Stimulated activated CD4-positive, alpha-beta T cell treated with anti-CD3 and anti-CD28 coated beads, Interleukin-4, amount 100 ng/mL, for 1 hour (primary cell): ENCODE measurements around the gene NACAD.

Experiments
- DNase-seq: peaks from one replicate; pipeline ENCODE4 v3.0.0-alpha.2; 2020

The NACAD gene

DNA sequence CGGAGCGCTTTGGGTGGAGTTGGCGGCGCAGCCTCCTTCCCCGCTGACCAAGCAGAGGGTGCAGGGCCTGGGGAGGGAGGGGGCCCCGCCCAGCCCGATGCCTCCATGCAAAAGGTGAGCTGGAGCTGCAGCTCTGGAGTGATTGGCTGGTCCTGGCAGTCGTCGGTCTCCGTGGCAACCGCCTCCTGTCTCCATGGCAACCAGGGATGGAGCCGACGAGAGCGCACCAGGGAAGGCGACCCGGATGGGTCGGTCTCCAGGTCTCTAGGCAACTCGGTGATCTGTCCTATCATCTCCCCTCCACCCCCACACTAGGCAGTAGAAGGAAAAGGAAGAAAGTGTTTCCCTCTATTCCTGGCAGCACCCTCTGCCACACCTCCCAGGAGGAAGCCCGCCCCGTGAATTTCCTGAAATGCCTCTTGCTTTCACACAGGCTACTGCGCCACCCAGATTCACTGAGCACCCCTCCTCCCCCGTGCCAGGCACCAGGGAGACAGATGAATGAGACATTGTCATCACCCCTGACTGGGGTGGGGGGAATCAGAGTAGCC lies 647 bp upstream of the NACAD start:
- peak; percentile 53 for DNase-seq

DNA sequence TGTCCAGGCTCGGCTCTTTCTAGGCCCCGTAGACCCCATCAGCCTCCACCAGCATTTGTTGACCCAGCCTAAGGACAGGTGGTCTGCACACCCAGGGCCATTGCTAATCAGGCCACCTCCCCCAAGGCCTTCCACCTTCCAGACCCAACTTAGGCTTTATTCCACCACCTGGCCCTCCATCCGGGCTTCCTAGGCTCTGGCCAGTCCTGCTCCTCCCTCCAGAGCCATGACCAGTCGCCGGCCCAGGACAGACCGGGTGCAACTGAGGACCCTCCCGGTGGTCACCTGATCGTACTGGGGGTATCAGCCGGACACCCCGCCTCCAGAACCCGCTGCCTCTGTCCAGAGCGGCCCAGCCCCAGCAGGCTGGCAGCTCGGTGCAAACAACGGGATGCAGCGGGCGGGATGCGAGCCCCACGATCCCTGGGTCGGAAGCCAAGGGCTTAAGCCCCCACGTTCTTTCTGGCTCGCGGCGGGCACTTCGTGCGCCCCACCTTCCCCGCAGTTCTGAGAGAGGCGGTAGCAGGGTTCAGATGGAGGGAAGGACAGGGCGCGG lies 545 bp downstream of the NACAD start:
- DNase-seq: no peak

DNA sequence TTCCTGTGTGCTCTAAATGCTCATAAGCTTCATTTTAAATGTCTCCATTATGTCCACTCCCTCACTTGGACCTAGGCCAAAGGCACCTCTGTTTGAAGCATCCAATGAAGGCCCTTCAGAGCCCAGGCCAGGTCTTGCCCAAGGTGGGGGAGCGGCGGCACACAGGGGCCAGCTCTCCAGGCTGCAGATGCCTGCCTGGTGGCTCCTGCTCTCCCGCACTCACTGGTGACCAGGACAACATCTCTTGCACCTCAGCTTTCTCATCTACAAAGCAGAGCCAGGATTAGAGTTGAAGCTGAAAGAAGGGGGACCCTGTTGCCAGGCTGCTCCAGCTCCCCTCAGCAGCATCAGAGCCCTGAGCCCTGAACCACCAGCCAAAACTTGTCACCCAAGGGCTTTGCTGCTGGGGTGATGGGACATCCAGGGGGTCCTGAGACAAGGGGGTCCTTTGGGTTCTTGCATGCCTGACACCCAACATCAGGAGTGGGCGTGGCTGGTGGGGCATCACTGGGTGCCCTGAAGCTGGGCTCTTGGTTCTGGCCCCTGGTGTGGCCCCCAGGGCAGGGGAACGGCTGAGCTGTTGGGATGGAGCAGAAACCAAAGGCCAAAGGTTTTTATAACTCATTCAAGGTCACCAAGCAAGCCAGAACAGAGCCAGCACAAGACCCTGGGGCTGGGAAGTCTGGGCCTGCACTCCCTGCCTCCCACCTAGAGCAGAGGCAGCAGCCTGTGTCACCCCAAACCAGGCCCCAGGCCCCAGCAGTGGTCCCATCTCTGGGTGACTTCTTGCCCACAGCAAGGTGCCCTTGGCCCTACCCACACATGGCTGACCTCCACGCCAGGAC lies 1.2 kb downstream of the NACAD start:
- DNase-seq: no peak

DNA sequence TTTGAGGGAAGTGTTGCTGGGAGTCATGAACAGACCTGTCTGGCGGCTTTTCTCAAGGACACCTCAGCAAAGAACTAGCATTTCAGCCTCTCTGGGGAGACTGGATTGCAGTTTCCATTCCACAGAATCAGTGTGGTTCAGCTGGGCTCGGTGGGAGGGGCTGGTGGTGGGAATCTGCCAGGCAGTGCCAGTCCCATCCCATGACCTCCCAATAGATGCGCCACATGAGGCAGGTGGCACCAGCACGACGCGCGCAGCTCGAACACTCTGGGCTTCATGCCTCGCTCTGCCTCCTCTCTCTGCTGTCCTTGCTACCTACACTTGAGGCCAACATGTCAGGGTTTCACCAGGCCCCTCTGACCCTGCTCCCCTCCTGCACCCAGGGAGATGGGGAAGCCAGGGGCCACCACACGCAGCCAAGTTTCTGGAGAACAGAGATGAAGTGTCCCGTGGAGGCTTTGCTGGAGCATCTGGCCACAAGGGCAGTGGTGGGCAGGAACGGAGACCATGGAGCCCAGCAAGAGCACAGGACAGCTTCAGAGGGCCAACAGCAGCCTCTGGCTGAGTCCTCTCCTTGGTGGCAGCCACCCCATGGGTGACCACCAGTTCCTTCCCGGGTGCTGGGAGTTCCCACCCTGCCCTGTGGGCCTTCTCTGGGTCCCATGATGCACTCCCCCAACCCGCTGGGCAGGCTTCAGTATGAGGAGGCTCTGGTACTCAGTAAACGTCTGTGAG lies 2.3 kb downstream of the NACAD start:
- DNase-seq: no peak

DNA sequence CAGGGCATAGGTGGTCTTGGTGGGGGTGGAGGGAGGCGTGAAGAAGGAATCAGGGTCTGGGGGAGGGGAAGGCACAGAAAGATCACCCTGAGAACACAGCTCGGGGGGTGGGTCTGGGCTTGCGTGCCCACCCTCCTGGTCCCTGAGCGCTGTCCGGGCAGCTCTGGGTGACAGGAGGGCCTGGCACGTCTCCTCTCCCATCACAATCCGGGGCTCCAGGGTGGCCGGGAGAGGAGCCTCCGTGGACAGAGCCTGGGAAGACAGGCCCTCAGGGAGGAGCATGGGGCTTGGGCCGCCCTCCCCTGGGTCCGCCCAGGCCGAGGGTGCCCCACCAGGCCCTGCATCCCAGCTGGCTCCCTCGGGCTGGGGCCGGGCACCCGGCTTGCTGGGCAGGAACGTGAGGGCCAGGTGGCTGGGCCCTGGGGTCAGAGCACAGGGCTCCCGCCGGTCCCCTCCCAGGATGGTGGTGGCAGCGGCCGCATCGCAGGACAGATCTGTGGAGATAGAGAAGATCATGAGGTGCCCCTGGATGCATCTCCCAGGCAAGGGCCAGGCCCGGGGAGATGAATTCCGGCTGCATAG lies 3.1 kb downstream of the NACAD start:
- DNase-seq: no peak

DNA sequence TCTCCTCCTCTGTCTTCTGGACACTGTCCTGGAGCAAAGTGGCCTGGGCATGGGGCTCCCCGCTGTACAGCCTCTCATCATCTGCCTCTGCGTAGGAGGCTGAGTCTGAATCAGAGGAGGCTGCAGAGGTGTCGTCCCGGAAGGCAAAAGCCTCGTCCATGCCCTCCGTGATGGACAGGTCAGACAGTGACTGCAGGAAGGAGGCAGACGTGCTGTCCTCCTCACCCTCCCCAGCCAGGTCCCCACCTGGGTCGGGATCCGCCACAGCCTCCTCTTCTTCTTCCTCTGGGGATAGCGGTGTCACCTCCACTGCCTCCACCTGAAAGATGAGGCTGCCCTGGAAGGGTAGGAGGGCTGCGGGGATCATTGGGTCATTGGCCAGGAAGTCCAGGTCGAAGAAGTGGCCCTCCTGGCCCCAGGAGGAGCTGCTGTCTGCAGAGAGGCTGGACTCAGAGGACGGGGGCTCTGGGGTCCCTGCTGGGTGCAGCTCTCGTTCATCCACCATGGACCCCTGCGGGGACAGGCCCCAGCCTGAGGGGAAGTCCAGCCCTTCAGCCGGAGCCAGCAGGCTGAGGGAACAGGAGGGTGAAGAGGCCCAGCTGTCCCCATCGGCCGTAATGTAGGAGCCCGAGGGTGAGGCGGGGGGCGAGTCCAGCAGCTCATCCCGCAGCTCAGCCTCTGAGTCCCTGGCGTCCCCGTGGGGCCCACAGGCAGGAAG lies 3.7 kb downstream of the NACAD start:
- DNase-seq: no peak

DNA sequence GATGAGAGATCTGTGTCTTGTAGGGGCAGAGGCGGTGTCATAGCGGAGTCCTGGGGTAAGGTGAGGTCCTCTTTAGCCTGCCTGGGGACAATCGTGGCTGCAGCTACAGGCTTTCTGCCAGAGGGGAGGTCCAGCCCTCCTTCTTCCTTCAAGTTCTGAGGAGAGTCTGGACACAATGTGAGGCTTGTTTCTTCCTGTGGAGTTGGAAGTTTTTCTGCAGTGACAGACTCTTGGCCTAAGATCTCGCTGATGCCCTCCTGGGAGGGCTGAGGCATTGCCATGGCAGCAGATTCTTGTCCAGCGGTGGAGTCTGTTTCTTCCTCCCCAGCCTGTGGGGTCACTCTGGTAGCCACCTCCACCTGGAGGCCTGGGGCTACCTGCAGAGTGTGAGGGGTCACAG lies 4.4 kb downstream of the NACAD start:
- no peak for DNase-seq

DNA sequence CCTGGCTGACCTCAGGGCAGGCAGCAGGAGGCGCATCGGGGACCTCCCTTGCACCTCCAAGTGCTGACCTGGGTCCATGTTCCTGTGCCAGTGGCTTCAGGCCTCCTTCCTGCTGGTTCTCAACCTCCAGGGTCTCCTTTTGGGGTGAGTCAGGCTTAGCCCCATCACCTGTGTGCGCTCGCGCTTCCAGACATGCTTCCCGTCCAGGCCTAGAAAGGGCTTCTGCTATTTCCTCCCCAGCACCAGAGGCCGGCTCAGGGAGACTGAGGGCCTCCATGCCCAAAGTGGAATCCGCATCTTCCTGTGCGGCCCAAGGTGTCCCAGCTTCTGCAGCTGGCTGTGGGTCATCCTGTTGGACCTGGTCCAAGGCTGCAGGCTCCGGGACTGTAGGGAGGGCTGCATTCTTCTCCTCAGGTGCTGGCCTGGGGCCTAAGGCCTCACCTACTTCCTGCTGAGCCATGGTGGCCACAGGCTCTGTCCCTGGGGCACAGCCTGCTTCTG lies 5.9 kb downstream of the NACAD start:
- no peak for DNase-seq

DNA sequence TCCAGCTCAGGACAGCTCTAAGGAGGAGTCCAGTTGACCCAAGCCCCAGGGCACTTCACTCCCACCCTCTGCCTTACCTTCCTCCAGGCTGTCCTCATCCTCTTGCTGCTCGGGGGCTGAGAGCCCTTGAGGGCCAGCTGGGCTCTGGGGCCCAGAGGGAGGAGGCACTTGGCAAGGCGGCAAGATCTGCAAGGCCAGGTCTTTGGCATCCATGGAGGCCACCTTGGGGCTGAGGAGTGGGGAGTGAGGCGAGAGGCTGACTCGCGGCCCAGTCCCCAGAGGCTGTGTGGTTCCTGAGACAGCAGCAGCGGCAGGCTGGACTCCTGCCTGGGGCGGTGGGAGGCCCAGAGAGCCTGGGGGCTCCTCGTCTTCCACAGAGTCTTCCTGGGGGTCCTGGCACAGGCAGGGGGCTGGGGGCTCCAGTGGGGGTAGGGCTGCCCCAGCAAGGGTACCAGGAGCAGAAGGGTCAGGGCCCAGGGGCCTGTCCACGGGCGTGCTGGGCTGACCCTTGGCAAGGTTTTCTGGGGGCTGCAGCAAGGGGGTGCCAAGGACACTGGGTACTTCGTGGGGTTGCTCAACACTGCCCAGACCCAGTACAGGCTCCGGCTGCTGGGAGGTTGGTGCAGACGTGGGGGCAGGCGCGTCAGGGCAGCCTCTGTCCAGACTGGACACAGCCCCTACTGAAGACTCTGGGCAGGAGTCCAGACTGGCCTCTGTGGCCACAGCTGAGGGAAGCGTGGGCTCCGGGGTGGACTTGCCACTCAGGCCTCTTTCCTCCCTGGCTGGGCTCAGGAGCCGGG lies 6.5 kb downstream of the NACAD start:
- no peak for DNase-seq

DNA sequence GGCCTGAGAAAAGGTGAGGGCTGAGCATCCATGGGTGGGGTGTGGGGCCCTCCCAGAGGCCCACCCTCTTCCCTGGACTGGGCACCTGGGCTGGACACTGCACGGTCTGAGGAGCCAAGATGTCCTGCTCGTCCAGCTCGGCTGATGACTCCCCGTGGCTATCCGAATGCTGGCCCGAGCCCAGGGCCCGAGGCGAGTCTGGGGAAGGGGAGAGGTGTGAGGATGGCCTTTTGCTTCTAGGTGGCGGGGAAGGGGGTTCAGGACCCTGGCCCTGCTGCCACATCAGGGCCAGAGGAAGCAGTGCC lies 7.1 kb downstream of the NACAD start:
- no peak for DNase-seq

DNA sequence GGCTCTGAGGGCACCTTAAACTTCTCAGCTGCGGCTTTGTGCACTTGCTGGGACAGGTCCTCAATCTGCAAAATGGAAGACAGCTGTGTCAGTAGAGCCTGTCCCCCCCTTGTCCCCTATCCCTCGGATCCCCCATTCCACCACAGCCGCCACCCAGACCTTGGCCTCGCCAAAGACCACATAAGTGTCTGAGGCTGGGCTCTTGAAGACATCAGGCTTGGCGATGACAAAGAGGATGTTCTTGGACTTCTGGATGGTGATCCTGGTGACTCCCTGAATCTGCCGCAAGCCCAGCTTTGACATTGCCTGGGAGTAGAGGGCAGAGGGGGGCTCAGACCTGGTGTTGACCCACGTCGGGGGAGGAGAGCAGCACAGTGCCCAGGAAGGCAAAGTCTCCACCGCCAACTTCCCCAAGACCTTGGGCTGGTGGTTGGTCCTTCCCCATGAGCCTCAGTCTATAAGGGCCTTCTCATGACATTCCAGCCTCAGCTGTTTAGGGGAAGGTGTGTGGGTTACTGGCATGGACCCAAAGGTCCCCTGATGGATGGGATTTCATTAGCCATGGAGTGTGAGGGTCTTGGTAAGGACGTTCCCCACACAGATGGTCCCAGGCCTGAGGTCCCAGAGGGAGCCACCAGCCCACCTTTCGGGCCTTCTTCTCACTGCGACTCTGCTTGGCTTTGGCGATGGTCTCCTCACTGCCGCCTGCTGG lies 7.7 kb downstream of the NACAD start:
- no peak for DNase-seq

DNA sequence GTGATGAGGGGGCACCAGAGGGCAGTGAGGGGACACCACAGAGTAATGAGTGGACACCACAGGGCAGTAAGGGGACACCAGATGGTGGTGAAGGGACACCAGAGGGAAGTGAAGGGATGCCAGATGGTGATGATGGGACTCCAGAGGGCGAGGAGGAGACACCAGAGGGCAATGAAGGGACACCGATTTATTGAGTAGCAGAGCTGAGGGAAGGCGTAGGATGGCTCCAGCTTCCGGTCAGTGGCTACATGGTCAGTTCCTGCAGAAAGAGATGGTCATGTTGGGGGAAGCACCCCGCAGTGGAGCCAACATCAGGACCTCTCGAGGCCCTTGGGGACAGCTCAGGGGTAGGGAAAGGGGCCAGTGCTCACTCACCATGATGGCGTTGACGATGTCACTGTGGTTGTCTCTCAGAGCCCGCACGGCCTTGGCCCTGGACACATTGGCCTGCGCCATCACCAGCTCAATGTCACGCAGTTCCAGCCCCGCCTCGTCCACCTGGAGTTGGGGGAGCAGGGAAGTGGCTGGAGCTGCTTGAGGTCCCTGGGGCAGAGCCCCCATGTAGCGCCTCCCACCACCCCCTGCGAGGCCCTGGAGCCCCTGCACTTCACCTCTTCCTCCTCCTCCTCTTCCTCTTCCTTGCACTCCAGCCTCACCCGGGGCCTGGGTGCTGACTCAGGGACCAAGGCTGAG lies 8.4 kb downstream of the NACAD start:
- no peak for DNase-seq

DNA sequence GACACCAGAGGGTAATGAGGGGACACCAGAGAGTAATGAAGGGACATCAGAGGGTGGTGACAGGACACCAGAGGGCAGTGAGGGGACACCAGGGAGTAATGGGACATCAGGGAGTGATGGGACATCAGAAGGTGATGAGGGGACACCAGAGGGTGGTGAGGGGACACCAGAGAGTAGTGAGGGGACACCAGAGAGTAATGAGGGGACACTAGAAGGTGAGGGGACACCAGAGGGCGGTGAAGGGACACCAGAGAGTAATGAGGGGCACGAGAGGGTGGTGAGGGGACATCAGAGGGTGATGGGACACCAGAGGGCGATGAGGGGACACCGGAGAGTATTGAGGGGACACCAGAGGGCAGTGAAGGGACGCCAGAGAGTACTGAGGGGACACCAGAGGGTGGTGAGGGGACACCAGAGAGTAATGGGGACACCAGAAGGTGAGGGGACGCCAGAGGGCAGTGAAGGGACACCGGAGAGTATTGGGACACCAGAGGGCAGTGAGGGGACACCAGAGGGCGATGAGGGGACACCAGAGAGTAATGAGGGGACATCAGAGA lies 10.6 kb downstream of the NACAD start:
- no peak for DNase-seq

DNA sequence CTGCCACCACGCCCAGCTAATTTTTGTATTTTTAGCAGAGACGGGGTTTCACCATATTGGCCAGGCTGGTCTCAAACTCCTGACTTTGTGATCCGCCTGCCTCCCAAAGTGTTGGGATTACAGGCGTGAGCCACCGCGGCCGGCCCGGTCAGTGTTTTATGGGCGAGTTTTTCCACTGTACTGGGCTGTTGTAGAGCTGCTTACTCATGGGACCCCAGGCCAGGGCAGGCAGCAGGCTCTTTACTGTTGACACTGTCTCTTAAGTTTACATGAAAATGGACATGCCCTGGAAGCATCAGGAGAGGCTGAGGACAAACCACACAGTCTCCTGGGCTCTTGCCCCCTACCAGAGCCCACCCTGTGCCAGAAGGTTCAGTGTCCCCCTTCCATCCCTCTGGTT lies 11.2 kb downstream of the NACAD start:
- DNase-seq: no peak

DNA sequence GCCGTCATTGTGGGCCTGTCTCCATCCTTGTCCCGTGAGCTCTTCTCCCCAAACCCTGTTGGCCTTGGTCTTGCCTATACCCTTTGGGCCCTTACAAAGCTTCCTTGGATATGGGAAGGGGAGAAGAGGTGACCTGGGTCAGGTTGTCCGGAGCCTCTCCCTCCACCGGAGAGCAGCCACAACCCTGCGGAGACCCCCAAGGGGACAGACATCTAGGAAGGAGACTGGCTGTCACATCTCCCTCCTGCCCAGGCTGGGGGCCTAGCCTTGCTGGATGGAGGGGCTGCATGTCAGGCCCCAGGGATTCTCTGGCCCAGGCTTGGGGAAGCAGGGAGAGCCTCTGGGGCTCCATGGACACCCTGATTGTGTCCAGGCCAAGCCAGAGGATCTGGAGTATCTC lies 11.8 kb downstream of the NACAD start:
- no peak for DNase-seq

DNA sequence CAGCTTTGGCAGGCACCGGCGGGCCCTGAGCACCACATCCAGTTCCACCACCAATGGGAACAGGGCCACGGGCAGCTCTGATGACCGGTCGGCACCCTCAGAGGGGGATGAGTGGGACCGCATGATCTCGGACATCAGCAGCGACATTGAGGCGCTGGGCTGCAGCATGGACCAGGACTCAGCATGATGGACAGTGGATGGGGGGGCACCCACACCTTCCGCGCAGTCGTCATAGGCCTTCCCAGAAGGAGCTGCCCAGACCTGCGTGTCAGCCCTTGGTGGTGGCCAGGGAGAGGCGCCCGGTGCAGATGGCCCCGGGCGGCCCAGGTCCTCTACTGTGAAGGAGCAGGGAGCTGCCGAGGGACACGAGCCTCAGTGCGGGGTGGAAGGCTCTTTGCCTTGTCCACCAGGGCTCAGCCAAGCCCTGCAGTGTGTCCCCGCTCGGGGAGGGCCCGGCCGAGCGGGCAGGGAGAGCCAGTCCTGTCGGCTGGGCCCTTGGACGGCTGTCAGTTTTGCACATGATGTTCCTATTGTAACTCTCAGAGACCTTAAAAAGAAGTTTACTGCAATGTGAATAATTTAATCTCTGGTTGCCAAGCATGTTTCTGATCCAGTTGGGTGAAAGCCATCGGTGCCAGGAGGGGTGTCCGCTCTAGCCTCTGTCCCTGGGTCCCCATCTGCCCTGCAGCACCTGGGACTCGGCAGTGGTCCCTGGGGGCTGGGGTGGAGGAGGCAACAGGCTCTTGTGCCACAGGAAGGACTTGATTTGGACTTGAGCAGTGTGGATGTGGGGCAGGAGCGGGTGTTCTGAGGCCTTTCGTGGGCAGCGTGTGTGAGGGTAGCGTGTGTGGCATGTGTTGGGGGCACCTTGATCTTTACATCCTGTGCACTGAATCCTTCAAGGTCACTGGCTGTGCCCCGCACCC lies 12.6 kb downstream of the NACAD start:
- DNase-seq: no peak

DNA sequence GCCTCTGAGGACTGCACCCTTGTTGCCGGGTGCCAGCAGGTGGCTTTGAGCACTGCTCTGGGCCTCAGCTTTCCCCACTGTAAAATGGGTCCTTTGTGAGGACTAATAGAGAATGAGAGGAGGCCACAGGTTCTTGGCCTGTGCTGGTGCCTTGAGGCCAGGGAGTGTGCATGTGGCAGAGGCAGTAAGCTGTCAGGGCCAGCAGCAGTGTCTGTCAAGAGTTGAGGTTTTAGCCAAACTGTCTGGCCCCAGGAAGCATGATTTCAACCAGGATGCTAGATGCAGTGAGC lies 13.5 kb downstream of the NACAD start:
- no peak for DNase-seq

DNA sequence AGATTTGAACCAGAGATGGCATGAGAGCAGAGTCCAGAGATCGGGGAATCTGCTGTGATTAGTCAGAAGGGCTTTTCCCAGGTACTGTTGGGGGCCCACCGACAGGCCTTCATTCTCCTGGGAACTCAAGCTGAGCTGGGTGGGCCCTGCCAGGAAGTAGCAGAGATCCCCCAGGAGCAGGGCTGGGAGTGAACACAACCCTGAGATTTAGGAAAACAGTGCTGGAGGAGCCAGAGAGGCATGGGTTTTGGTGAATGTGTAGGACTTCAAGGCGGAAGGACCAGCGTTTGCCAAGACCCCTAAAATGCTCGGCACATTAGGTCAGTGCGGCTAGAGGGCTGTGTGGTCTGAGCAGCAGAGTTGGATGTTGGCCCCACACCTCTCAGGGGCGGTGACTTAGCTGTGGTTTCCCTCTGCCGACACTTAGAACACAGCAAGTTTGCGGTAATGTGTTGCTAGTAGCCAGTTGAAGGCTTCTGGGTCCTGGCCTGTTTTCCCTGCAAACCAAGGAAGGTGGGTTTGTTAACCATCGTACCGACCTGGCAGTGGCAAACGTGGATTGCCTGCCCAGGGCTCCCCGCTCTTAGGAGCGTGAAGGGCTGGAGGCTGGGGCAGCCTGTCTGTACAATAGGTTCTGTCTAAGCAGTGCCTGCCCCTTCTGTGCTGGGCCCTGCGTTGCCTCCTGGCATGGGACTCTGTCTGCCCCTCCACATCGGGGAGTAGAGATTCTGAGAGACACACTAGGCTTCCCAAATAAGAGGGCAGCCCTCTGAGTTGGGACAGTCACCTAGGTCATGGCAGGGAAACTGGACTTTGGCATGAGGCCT lies 14.0 kb downstream of the NACAD start:
- no peak for DNase-seq
